Measurements from ENCODE around the gene GPR183.

Gene GPR183

DNA sequence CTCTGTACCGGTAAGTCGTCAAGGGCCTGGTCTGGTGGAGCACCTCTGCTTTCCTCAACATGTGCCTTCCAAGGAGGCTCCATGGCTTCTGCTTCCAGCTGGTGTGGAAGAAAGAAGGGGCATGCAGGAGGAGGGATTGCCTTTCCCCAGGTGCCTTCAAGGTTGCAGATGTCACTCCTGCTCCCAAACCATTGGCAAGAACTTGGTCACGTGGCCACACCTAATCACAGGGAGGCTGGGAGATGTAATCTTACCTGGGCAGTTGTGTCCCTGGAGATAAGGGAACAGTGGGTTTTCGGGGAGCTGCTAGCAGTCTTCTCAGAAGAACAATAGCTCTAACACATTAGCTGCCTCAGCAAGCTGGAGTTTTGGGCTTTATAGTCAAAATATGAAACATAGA is 39.3 kb downstream of the GPR183 start:
- Histone ChIP-seq H3K36me3 (ENCODE audit: control insufficient read depth in 2 of 2, insufficient read depth in 1 of 2, low read length in 2 of 2) (peaks cover 0 to 3% of the 10 kb centered on the region in 2 experiments; a peak in 1 of 3 replicates), H3K9me3 (ENCODE audit: control insufficient read depth, insufficient read depth, low read depth, low read length) (no peaks in the 10 kb centered on the region), H3K4me1 (ENCODE audit: control insufficient read depth, insufficient read depth, low read length) (no peaks in the 10 kb centered on the region), H3K4me3 (ENCODE audit: low read depth, low read length) (no peak overlapping the region), H3K27ac (ENCODE audit: extremely low read depth, low read depth, low read length) (no peak overlapping the region)
- ChIA-PET POLR2A (no interaction called here), CTCF (interaction anchor here (5.2 to 8.2 kb wide), 2 partner anchors 93 to 168 kb away, joined by 73 to 146 read pairs; no protein-coding TSS in a partner anchor)
- TF ChIP-seq ZNF555 (tag by site-specific recombination; conservative IDR thresholded peaks at IDR 0.05) (no peak), ZNF404 (tag by site-specific recombination; IDR thresholded peaks at IDR 0.05) (no peak), ZNF548 (tag by site-specific recombination; IDR thresholded peaks at IDR 0.05) (no peak)

DNA sequence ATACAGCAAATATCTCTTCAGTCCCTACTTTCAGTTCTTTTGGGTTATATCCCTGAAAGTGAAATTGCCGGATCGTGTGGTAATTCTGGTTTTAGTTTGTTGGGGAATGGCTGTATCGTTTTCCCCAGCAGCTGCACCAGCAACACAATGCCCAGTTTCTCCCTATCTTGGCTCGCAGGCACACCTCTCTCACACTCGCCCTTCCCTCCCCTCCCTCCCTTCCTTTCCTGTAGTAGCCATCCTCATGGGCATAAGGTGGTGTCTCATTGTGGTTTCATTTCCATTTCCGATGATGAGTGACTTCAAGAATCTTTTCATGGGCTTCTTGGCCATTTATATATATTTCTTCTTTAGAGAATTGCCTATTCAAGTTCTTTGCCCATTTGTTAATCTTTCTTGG is 40.4 kb downstream of the GPR183 start:
- Histone ChIP-seq H3K4me3 (ENCODE audit: low read depth, low read length) (no peak overlapping the region), H3K4me1 (ENCODE audit: control insufficient read depth, insufficient read depth, low read length) (no peaks in the 10 kb centered on the region), H3K36me3 (ENCODE audit: control insufficient read depth in 2 of 2, insufficient read depth in 1 of 2, low read length in 2 of 2) (peaks cover 0 to 3% of the 10 kb centered on the region in 2 experiments; a peak in 1 of 3 replicates), H3K27ac (ENCODE audit: extremely low read depth, low read depth, low read length) (no peak overlapping the region), H3K9me3 (ENCODE audit: control insufficient read depth, insufficient read depth, low read depth, low read length) (no peaks in the 10 kb centered on the region)
- TF ChIP-seq SP7 (tag by site-specific recombination; IDR thresholded peaks at IDR 0.05) (no peak), ZNF132 (tag by site-specific recombination; IDR thresholded peaks at IDR 0.05; ENCODE audit: borderline replicate concordance) (no peak), ZNF157 (tag by site-specific recombination; IDR thresholded peaks at IDR 0.05) (no peak), ZNF146 (tag by site-specific recombination; IDR thresholded peaks at IDR 0.05) (no peak), ZNF248 (tag by site-specific recombination; IDR thresholded peaks at IDR 0.05) (no peak), ZNF629 (tag by site-specific recombination; IDR thresholded peaks at IDR 0.05) (no peak), ZNF133 (tag by site-specific recombination; IDR thresholded peaks at IDR 0.05) (no peak), ZNF549 (tag by site-specific recombination; IDR thresholded peaks at IDR 0.05) (no peak), TCF7L2 (IDR thresholded peaks at IDR 0.05; ENCODE audit: borderline replicate concordance, low read depth, low read length) (no peak), ZNF114 (tag by site-specific recombination; IDR thresholded peaks at IDR 0.05) (no peak), ZNF341 (tag by site-specific recombination; IDR thresholded peaks at IDR 0.05; ENCODE audit: low read depth) (no peak), ZNF792 (tag by site-specific recombination; IDR thresholded peaks at IDR 0.05) (no peak), ZFP3 (tag by site-specific recombination; IDR thresholded peaks at IDR 0.05; ENCODE audit: low read depth) (no peak), ZNF610 (tag by site-specific recombination; IDR thresholded peaks at IDR 0.05; ENCODE audit: borderline replicate concordance) (no peak)
- TF ChIP-seq, protein P1, sequence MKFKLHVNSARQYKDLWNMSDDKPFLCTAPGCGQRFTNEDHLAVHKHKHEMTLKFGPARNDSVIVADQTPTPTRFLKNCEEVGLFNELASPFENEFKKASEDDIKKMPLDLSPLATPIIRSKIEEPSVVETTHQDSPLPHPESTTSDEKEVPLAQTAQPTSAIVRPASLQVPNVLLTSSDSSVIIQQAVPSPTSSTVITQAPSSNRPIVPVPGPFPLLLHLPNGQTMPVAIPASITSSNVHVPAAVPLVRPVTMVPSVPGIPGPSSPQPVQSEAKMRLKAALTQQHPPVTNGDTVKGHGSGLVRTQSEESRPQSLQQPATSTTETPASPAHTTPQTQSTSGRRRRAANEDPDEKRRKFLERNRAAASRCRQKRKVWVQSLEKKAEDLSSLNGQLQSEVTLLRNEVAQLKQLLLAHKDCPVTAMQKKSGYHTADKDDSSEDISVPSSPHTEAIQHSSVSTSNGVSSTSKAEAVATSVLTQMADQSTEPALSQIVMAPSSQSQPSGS (tag by site-specific recombination; IDR thresholded peaks at IDR 0.05; ENCODE audit: low read depth), result no peak
- TF ChIP-seq, protein P2, sequence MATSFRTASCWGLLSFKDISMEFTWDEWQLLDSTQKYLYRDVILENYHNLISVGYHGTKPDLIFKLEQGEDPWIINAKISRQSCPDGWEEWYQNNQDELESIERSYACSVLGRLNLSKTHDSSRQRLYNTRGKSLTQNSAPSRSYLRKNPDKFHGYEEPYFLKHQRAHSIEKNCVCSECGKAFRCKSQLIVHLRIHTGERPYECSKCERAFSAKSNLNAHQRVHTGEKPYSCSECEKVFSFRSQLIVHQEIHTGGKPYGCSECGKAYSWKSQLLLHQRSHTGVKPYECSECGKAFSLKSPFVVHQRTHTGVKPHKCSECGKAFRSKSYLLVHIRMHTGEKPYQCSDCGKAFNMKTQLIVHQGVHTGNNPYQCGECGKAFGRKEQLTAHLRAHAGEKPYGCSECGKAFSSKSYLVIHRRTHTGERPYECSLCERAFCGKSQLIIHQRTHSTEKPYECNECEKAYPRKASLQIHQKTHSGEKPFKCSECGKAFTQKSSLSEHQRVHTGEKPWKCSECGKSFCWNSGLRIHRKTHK (tag by site-specific recombination; IDR thresholded peaks at IDR 0.05), result no peak
- TF ChIP-seq, protein P3, sequence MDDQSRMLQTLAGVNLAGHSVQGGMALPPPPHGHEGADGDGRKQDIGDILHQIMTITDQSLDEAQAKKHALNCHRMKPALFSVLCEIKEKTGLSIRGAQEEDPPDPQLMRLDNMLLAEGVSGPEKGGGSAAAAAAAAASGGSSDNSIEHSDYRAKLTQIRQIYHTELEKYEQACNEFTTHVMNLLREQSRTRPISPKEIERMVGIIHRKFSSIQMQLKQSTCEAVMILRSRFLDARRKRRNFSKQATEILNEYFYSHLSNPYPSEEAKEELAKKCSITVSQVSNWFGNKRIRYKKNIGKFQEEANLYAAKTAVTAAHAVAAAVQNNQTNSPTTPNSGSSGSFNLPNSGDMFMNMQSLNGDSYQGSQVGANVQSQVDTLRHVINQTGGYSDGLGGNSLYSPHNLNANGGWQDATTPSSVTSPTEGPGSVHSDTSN (CRISPR knock-in tag; IDR thresholded peaks at IDR 0.05), result no peak
- TF ChIP-seq, protein P4, sequence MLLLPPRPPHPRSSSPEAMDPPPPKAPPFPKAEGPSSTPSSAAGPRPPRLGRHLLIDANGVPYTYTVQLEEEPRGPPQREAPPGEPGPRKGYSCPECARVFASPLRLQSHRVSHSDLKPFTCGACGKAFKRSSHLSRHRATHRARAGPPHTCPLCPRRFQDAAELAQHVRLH (tag by site-specific recombination; IDR thresholded peaks at IDR 0.05), result no peak
- ChIA-PET CTCF (interaction anchor here (0.8 to 8.2 kb wide), 9 partner anchors 8 to 169 kb away, joined by 3 to 146 read pairs (median 4); partner anchors contain the start of gene UBAC2), POLR2A (no interaction called here)
